Measurements from ENCODE around the gene C19orf81.

DNA sequence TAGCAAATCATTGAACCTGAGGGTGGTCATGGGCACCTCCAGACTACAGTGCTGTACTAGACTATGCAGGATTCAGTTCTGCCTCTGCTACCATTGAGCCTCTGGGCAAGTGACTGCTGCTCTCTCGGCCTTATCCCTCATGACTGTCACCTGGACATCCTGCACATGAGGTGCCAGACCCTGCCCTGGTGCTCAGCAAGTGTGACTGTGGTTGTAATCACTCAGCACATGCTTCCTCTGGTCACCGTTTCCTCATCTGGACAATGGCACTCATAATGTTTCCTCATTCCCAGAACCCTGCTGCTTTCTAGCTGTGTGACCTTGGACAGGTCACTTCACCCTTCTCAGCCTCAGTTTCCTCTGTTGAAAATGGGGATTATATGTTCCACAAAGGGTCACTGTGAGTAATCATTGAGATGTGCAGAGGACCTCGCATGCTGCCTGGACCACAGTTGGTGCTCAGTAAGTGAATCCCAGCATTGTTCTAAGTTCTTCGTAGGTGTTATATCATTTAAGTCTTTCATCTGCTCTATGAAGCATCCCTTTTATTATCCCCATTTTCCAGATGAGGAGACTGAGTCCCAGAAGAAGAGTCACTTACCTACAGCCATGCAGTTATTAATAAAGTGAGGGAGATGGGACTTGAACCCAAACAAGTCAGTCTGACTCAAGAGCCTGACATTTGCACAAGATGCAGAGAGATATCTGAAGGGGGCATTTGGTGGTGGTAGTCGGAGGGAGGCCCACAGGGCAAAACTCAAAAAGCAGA is 12.7 kb upstream of the C19orf81 start:
- TF ChIP-seq, protein P1, sequence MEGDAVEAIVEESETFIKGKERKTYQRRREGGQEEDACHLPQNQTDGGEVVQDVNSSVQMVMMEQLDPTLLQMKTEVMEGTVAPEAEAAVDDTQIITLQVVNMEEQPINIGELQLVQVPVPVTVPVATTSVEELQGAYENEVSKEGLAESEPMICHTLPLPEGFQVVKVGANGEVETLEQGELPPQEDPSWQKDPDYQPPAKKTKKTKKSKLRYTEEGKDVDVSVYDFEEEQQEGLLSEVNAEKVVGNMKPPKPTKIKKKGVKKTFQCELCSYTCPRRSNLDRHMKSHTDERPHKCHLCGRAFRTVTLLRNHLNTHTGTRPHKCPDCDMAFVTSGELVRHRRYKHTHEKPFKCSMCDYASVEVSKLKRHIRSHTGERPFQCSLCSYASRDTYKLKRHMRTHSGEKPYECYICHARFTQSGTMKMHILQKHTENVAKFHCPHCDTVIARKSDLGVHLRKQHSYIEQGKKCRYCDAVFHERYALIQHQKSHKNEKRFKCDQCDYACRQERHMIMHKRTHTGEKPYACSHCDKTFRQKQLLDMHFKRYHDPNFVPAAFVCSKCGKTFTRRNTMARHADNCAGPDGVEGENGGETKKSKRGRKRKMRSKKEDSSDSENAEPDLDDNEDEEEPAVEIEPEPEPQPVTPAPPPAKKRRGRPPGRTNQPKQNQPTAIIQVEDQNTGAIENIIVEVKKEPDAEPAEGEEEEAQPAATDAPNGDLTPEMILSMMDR (IDR thresholded peaks at IDR 0.05), result no peak
- TF ChIP-seq POLR2AphosphoS5 (IDR thresholded peaks at IDR 0.05) (no peak), POLR2A (IDR thresholded peaks at IDR 0.05) (no peak)
